ENCODE data around the gene CDC73.
"Not testable (repeated sequence)": the region's sequence is repeated elsewhere in the genome, so short reads cannot be mapped to it uniquely, and the experiment has no call there.

DNA sequence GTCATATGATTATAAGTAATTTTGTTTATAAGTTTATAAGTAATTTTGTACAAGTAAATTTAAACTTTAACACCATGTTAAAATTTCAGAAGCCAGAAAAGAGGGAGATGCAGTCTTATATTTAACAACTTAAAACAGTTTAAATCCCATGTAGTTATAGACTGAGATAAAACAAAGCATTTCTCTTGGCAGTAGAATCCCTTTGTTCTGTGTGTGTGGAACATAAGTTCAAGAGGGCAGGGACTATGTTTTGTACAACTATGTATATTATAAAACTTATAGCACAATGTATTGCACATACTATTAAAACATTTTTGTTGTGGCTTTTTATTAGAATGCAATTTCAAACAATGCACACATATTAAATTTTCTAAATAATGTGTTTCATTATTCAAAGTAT, 109.3 kb downstream of the CDC73 start:
- TF ChIP-seq CTCF (conservative IDR thresholded peaks at IDR 0.05; ENCODE audit: low read length); EZH2phosphoT487 (IDR thresholded peaks at IDR 0.05; ENCODE audit: borderline replicate concordance, low read depth, low read length): not testable (repeated sequence)
